ENCODE results near the gene KRTAP12-2. TPM values are rescaled to one million over a fixed set of nuclear protein-coding genes. Genes with fewer than 3 reads are reported as not detected.
"Not testable (repeated sequence)": the region's sequence is repeated elsewhere in the genome, so short reads cannot be mapped to it uniquely, and the experiment has no call there.

KRTAP12-2 gene
- total and polyA plus RNA-seq, 10 donors: not detected

- H3K4me1 ChIP-seq: no peaks in the 10 kb centered on the region
- DNase-seq: no peak
- peaks cover 0 to 4% (median 0%) of the 10 kb centered on the region in 8 donors for H3K9me3 ChIP-seq
- H3K27ac ChIP-seq: no peak overlapping the region
- TF ChIP-seq POLR2A (IDR thresholded peaks at IDR 0.05) (no peak), CTCF (IDR thresholded peaks at IDR 0.05 in 8 of 11, conservative IDR thresholded peaks at IDR 0.05 in 3 of 11) (no peak), POLR2AphosphoS5 (IDR thresholded peaks at IDR 0.05) (no peak)
- H3K27me3 ChIP-seq (replicated peaks in 1 of 7): peaks cover 0 to 92% (median 77%) of the 10 kb centered on the region in 7 donors
- intact Hi-C loops (cut with DNase I; ENCODE audit: low total_unique reads): no loop called here
- no peaks in the 10 kb centered on the region for H3K36me3 ChIP-seq
- 49 to 55% (median 52%) methylated on average over 18 to 21 of the region's 21 CpGs for WGBS, 5 donors
- no peak overlapping the region for H3K4me3 ChIP-seq
These were observed 33.6 kb upstream of the KRTAP12-2 start for GRCh38 chr21:44700101-44701022.

GRCh38 chr21:44699502-44700001 lies 32.8 kb upstream of the KRTAP12-2 start:
- intact Hi-C loops (cut with DNase I; ENCODE audit: low total_unique reads): no loop called here
- WGBS, 5 donors: 47 to 68% (median 55%) methylated on average over 17 of the region's 17 CpGs
- no peaks in the 10 kb centered on the region for H3K36me3 ChIP-seq
- H3K27ac ChIP-seq: no peak overlapping the region
- no peak for DNase-seq
- H3K9me3 ChIP-seq: peaks cover 0 to under 1% (median 0%) of the 10 kb centered on the region in 8 donors
- no peak overlapping the region for H3K4me3 ChIP-seq
- peaks cover 0 to 85% (median 74%) of the 10 kb centered on the region in 7 donors for H3K27me3 ChIP-seq (replicated peaks in 1 of 7)
- TF ChIP-seq POLR2A (IDR thresholded peaks at IDR 0.05) (no peak), POLR2AphosphoS5 (IDR thresholded peaks at IDR 0.05) (no peak), CTCF (IDR thresholded peaks at IDR 0.05 in 8 of 11, conservative IDR thresholded peaks at IDR 0.05 in 3 of 11) (no peak)
- H3K4me1 ChIP-seq: no peaks in the 10 kb centered on the region

- Histone ChIP-seq H3K4me3 (no peak overlapping the region), H3K27ac (no peak overlapping the region), H3K36me3 (no peaks in the 10 kb centered on the region), H3K4me1 (no peaks in the 10 kb centered on the region), H3K9me3 (peaks cover 0 to 15% (median 10%) of the 10 kb centered on the region in 8 donors), H3K27me3 (replicated peaks in 1 of 7) (peaks cover 0 to 70% (median 59%) of the 10 kb centered on the region in 7 donors)
- intact Hi-C loops (cut with DNase I; ENCODE audit: low total_unique reads): no loop called here
- no peak for DNase-seq
- 24 to 41% (median 36%) methylated on average over 21 to 35 of the region's 35 CpGs for WGBS, 5 donors
- TF ChIP-seq CTCF (IDR thresholded peaks at IDR 0.05 in 8 of 11, conservative IDR thresholded peaks at IDR 0.05 in 3 of 11): no peak
- no peak for TF ChIP-seq POLR2A (IDR thresholded peaks at IDR 0.05)
- TF ChIP-seq POLR2AphosphoS5 (IDR thresholded peaks at IDR 0.05): no peak
These were observed 31.3 kb upstream of the KRTAP12-2 start for GRCh38 chr21:44697811-44698734.

- H3K4me3 ChIP-seq; intact Hi-C loops (cut with DNase I; ENCODE audit: low total_unique reads); H3K4me1 ChIP-seq; DNase-seq; H3K27ac ChIP-seq; H3K36me3 ChIP-seq: not testable (repeated sequence)
- H3K9me3 ChIP-seq: peaks cover 0 to 23% (median 18%) of the 10 kb centered on the region in 8 donors
- WGBS, 5 donors: 45 to 56% (median 50%) methylated on average over 13 to 21 of the region's 21 CpGs
- H3K27me3 ChIP-seq (replicated peaks in 1 of 7): peaks cover 0 to 62% (median 51%) of the 10 kb centered on the region in 7 donors
These were observed 30.6 kb upstream of the KRTAP12-2 start, which contains the start of gene KRTAP10-12 for GRCh38 chr21:44697172-44697810. Gene KRTAP10-12, plus strand, starts transcription at chr21:44697172. Its CDS starts 30 bp downstream, at chr21:44697202.
